Fibroblast of pulmonary artery (primary cell): Measurements from ENCODE around the gene EPHB1.
"Not testable (repeated sequence)": the region's sequence is repeated elsewhere in the genome, so short reads cannot be mapped to it uniquely, and the experiment has no call there.

ENCODE experiments used
- DNase-seq: peaks from one replicate; pipeline ENCODE4 v3.0.0-alpha.2; 2010; ENCODE audit warnings: low read depth
- H3K4me3 ChIP-seq: replicated peaks from 2 replicates; pipeline ENCODE4 v1.5.1; 2011; ENCODE audit warnings: low read depth, mild to moderate bottlenecking, control low read depth, low read length, moderate library complexity
- TF ChIP-seq, protein P1 (sequence below): IDR thresholded peaks from 2 replicates; pipeline ENCODE4 v1.5.1; 2011; ENCODE audit warnings: mild to moderate bottlenecking, control low read depth, low read length, inconsistent platforms; ENCODE audit errors: missing control alignments

Gene EPHB1

GRCh38 chr3:135232226-135232625, 437.2 kb downstream of the EPHB1 start:
- DNase-seq: no peak
- TF ChIP-seq, protein P1, sequence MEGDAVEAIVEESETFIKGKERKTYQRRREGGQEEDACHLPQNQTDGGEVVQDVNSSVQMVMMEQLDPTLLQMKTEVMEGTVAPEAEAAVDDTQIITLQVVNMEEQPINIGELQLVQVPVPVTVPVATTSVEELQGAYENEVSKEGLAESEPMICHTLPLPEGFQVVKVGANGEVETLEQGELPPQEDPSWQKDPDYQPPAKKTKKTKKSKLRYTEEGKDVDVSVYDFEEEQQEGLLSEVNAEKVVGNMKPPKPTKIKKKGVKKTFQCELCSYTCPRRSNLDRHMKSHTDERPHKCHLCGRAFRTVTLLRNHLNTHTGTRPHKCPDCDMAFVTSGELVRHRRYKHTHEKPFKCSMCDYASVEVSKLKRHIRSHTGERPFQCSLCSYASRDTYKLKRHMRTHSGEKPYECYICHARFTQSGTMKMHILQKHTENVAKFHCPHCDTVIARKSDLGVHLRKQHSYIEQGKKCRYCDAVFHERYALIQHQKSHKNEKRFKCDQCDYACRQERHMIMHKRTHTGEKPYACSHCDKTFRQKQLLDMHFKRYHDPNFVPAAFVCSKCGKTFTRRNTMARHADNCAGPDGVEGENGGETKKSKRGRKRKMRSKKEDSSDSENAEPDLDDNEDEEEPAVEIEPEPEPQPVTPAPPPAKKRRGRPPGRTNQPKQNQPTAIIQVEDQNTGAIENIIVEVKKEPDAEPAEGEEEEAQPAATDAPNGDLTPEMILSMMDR: no peak
- no peak overlapping the region for H3K4me3 ChIP-seq

DNA sequence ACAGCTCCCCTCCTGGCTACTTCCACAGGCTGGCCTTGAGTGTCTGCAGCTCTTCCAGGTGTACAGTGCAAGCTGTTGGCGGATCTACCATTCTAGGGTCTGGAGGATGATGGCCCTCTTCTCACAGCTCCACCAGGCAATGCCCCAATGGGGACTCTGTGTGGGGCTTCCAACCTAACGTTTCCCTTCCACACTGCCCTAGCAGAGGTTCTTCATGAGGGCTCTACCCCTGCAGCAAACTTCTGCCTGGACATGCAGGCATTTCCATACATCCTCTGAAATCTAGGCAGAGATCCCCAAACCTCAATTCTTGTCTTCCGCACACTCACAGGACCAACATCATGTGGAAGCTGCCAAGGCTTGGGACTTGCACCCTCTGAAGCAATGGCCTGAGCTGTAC, 438.4 kb downstream of the EPHB1 start:
- H3K4me3 ChIP-seq, DNase-seq: not testable (repeated sequence)

DNA sequence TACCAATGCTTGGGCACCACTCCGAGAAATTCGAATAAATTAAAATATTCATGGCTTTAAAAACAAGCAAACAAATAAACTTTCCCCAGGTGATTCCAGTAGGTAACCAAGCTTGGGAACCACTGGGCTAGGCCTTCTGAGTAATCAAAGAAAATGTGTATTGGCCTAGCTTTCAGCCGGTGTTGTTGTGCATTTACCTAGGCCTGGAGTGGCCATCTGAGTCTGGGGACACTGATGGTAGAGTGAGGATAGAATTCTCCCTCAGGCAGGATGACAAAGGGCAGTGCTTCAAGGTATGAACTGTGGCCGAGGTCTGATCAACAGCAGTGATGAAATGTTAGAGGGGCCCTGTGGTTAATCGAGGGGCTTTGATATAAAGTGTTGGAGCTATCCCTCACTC, 440.5 kb downstream of the EPHB1 start:
- TF ChIP-seq, protein P1: no peak
- DNase-seq: no peak
- no peak overlapping the region for H3K4me3 ChIP-seq

- TF ChIP-seq, protein P1: no peak
- H3K4me3 ChIP-seq: no peak overlapping the region
- DNase-seq: no peak
These were observed 442.5 kb downstream of the EPHB1 start for GRCh38 chr3:135237371-135238143.

GRCh38 chr3:135238236-135238830, 443.3 kb downstream of the EPHB1 start:
- TF ChIP-seq, protein P1: no peak
- H3K4me3 ChIP-seq: no peak overlapping the region
- DNase-seq: no peak

GRCh38 chr3:135238871-135239614, 444.0 kb downstream of the EPHB1 start:
- no peak overlapping the region for H3K4me3 ChIP-seq
- TF ChIP-seq, protein P1: no peak
- no peak for DNase-seq

DNA sequence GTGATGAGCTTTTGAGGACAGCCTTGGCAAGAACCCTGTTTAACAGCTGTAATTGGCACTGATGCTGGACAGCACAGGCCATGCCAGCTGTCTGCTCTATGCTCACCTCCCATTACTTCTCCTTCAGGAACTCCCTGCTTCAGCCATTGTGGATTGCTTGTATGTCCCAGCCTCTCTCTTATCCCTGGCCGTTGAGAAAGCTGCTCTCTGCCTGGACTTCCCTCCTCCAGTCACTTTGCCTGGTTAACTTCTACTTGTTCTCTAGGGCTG, 444.5 kb downstream of the EPHB1 start:
- H3K4me3 ChIP-seq: no peak overlapping the region
- TF ChIP-seq, protein P1: no peak
- no peak for DNase-seq
